Prostate gland (tissue), 2 donors: ENCODE measurements around the gene PIK3R2.

Experiments used
- POLR2A ChIP-seq: fragments of 450-650 bp; IDR thresholded peaks from one replicate; pipeline ENCODE4 v1.6.1; 2016; ENCODE audit warnings: antibody characterized with exemption, mild to moderate bottlenecking
- POLR2AphosphoS5 ChIP-seq: sonication (generic); formaldehyde crosslinking; IDR thresholded peaks from one replicate; pipeline ENCODE4 v1.6.1; 2017; ENCODE audit warnings: antibody characterized with exemption
- TF ChIP-seq, protein P1 (sequence below), 4 experiments: fragments of 200-600 bp in 2 of 4; fragments of 450-650 bp in 2 of 4; sonication (generic) in 2 of 4; IDR thresholded peaks; 1 replicate in 3 of 4; 2 replicates in 1 of 4; pipeline ENCODE4 v1.5.1; 2016 to 2019; ENCODE audit warnings: antibody characterized with exemption in 4 of 4, mild to moderate bottlenecking in 2 of 4, moderate library complexity in 2 of 4

- TF ChIP-seq, protein P1, sequence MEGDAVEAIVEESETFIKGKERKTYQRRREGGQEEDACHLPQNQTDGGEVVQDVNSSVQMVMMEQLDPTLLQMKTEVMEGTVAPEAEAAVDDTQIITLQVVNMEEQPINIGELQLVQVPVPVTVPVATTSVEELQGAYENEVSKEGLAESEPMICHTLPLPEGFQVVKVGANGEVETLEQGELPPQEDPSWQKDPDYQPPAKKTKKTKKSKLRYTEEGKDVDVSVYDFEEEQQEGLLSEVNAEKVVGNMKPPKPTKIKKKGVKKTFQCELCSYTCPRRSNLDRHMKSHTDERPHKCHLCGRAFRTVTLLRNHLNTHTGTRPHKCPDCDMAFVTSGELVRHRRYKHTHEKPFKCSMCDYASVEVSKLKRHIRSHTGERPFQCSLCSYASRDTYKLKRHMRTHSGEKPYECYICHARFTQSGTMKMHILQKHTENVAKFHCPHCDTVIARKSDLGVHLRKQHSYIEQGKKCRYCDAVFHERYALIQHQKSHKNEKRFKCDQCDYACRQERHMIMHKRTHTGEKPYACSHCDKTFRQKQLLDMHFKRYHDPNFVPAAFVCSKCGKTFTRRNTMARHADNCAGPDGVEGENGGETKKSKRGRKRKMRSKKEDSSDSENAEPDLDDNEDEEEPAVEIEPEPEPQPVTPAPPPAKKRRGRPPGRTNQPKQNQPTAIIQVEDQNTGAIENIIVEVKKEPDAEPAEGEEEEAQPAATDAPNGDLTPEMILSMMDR (IDR thresholded peaks at IDR 0.05) = no peak
- TF ChIP-seq POLR2A (no peak), POLR2AphosphoS5 (no peak)
These were observed 6.8 kb downstream of the PIK3R2 start for GRCh38 chr19:18159810-18160209.
